ENCODE results near the gene SIGMAR1. TPM values are rescaled to one million over a fixed set of nuclear protein-coding genes. Genes with fewer than 3 reads are reported as not detected.

Gene SIGMAR1
- total and polyA plus RNA-seq, 4 donors: 116 to 210 (median 178) TPM

DNA sequence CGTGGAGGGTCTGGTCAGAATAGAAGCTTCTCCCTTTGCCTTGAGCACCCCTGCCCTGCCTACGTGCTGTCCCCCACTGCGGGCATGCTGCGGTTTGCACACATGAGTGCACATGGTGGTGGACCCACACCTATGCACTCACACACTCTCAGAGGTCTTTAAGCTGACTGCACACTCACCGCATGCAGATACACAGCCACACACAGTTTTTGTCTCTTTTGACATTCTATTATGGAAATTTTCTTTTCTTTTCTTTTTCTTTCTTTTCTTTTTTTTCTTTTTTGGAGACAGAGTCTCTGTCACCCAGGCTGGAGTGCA lies 8.1 kb downstream of the SIGMAR1 start:
- Histone ChIP-seq H3K9me3 (ENCODE audit: control insufficient read depth in 4 of 4, low read length in 3 of 4) (no peaks in the 10 kb centered on the region), H3K4me1 (ENCODE audit: control insufficient read depth in 4 of 4, insufficient read depth in 4 of 4, low read length in 3 of 4) (peaks cover 6 to 67% (median 57%) of the 10 kb centered on the region in 4 donors), H3K27ac (ENCODE audit: low read depth in 1 of 2, low read length in 2 of 2) (no peak overlapping the region), H3K9ac (ENCODE audit: low read depth in 1 of 2, low read length in 2 of 2) (no peak overlapping the region), H3K4me3 (ENCODE audit: low read depth in 1 of 3, low read length in 3 of 3) (peak overlapping the region in 1 of 3 donors; percentile 58), H3K36me3 (ENCODE audit: control insufficient read depth in 4 of 4, insufficient read depth in 3 of 4, low read depth in 1 of 4, low read length in 3 of 4) (no peaks in the 10 kb centered on the region), H3K27me3 (ENCODE audit: control insufficient read depth in 4 of 4, insufficient read depth in 4 of 4, low read length in 3 of 4) (no peaks in the 10 kb centered on the region)
- DNase-seq (ENCODE audit: low spot score): no peak
- no peak for TF ChIP-seq RAD21 (IDR thresholded peaks at IDR 0.05)
- TF ChIP-seq NR2F2 (IDR thresholded peaks at IDR 0.05): no peak
- no peak for TF ChIP-seq EGR1 (IDR thresholded peaks at IDR 0.05; ENCODE audit: low read depth in 2 of 2)
- TF ChIP-seq YY1 (IDR thresholded peaks at IDR 0.05): no peak
- TF ChIP-seq ZBTB33 (IDR thresholded peaks at IDR 0.05): no peak
- TF ChIP-seq FOXA2 (IDR thresholded peaks at IDR 0.05): no peak
- no peak for TF ChIP-seq SP1 (IDR thresholded peaks at IDR 0.05)
- no peak for TF ChIP-seq HNF4G (IDR thresholded peaks at IDR 0.05)
- TF ChIP-seq TAF1 (conservative IDR thresholded peaks at IDR 0.05): no peak
- TF ChIP-seq REST (IDR thresholded peaks at IDR 0.05): no peak
- TF ChIP-seq HNF4A (conservative IDR thresholded peaks at IDR 0.05): no peak
- WGBS: 43% methylated on average over 5 of the region's 5 CpGs

DNA sequence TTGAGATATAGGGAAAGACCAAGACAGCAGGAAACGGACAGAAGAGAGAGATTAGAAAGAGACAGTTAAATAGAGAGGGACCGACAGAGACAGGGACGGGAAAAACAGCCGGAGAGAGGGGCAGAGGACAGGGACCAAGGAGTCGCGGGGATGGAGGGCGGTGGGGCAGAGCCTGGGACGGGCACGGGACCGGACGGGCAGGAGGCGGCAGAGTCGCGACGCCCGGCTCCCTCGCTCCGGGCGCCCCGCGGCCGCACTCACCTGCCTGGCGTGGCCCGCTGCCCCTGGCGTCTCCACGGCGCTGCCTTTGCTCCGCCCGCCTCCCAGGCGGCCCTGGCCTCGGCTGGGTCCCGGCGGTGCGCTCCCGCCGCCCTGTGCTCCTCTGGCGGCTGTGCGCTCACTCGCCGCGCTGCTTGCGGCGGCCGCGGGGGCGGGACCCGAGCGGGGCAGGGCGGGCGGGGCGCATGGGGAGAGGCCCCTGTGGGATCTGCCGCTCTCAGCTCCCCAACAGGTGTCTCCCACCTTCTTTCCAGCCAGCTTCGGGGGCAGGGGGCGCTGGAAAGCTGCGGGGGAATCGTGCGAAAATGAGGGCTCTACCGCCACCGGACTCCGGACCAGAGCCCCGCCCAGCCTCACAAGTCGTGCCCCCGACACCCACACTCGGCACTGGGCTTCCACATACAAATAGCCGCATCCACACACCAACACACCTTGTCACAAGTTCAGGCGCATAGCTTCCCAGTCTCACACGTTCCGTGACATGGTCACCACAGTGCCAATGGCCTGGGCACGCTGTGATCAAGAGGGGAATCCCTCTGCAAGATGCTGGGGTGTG lies 8.7 kb downstream of the SIGMAR1 start, which contains the start of gene ARID3C:
TSS of gene ARID3C (minus strand) at position 411 of the 835 bp plus-strand sequence. CDS start 1,052 bp downstream, outside the sequence.
- Histone ChIP-seq H3K9ac (ENCODE audit: low read depth in 1 of 2, low read length in 2 of 2) (no peak within 1 kb of the TSS), H3K27ac (ENCODE audit: low read depth in 1 of 2, low read length in 2 of 2) (peak within 1 kb of the TSS in 1 of 2 donors; percentile 86), H3K4me1 (ENCODE audit: control insufficient read depth in 4 of 4, insufficient read depth in 4 of 4, low read length in 3 of 4) (peaks cover 6 to 61% (median 53%) of the 10 kb centered on the region in 4 donors), H3K4me3 (ENCODE audit: low read depth in 1 of 3, low read length in 3 of 3) (peak within 1 kb of the TSS in 2 of 3 donors; percentile 54 to 58), H3K27me3 (ENCODE audit: control insufficient read depth in 4 of 4, insufficient read depth in 4 of 4, low read length in 3 of 4) (no peaks in the 10 kb centered on the region), H3K36me3 (ENCODE audit: control insufficient read depth in 4 of 4, insufficient read depth in 3 of 4, low read depth in 1 of 4, low read length in 3 of 4) (no peaks in the 10 kb centered on the region), H3K9me3 (ENCODE audit: control insufficient read depth in 4 of 4, low read length in 3 of 4) (no peaks in the 10 kb centered on the region)
- DNase-seq (ENCODE audit: low spot score): no peak
- 1% methylated on average over 69 of the region's 69 CpGs for WGBS
- TF ChIP-seq RAD21 (IDR thresholded peaks at IDR 0.05): no peak
- TF ChIP-seq MAX (IDR thresholded peaks at IDR 0.05): no peak
- no peak for TF ChIP-seq HNF4G (IDR thresholded peaks at IDR 0.05)
- TF ChIP-seq NR2F2 (IDR thresholded peaks at IDR 0.05): no peak
- no peak for TF ChIP-seq RXRA (IDR thresholded peaks at IDR 0.05)
- no peak for TF ChIP-seq ATF3 (IDR thresholded peaks at IDR 0.05)
- no peak for TF ChIP-seq REST (IDR thresholded peaks at IDR 0.05)
- no peak for TF ChIP-seq FOXA2 (IDR thresholded peaks at IDR 0.05)
- no peak for TF ChIP-seq FOXA1 (IDR thresholded peaks at IDR 0.05)
- no peak for TF ChIP-seq GABPA (IDR thresholded peaks at IDR 0.05 in 1 of 2, conservative IDR thresholded peaks at IDR 0.05 in 1 of 2)
- no peak for TF ChIP-seq EGR1 (IDR thresholded peaks at IDR 0.05; ENCODE audit: low read depth in 2 of 2)
- TF ChIP-seq TAF1 (conservative IDR thresholded peaks at IDR 0.05): no peak
- TF ChIP-seq YY1 (IDR thresholded peaks at IDR 0.05): no peak
- TF ChIP-seq HNF4A (conservative IDR thresholded peaks at IDR 0.05): no peak
- TF ChIP-seq, protein P1, sequence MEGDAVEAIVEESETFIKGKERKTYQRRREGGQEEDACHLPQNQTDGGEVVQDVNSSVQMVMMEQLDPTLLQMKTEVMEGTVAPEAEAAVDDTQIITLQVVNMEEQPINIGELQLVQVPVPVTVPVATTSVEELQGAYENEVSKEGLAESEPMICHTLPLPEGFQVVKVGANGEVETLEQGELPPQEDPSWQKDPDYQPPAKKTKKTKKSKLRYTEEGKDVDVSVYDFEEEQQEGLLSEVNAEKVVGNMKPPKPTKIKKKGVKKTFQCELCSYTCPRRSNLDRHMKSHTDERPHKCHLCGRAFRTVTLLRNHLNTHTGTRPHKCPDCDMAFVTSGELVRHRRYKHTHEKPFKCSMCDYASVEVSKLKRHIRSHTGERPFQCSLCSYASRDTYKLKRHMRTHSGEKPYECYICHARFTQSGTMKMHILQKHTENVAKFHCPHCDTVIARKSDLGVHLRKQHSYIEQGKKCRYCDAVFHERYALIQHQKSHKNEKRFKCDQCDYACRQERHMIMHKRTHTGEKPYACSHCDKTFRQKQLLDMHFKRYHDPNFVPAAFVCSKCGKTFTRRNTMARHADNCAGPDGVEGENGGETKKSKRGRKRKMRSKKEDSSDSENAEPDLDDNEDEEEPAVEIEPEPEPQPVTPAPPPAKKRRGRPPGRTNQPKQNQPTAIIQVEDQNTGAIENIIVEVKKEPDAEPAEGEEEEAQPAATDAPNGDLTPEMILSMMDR (IDR thresholded peaks at IDR 0.05; ENCODE audit: low read depth, low read length, missing input control): no peak
- no peak for TF ChIP-seq SP1 (IDR thresholded peaks at IDR 0.05)

Measured in liver (tissue), 9 donors.